ENCODE data around the gene KIR3DL3.
"Not testable (repeated sequence)": the region's sequence is repeated elsewhere in the genome, so short reads cannot be mapped to it uniquely, and the experiment has no call there.

Gene KIR3DL3

GRCh38 chr19:54731191-54731590 lies 6.9 kb downstream of the KIR3DL3 start:
- no peak for DNase-seq (ENCODE audit: low read depth, low spot score)

GRCh38 chr19:54738306-54738705 lies 14.1 kb downstream of the KIR3DL3 start, which contains the start of gene KIR2DL3:
Gene KIR2DL3 (plus strand): TSS chr19:54738513. CDS start chr19:54738546, 33 bp downstream.
- DNase-seq (ENCODE audit: low read depth, low spot score), result not testable (repeated sequence)

- DNase-seq (ENCODE audit: low read depth, low spot score), result no peak
Measured at GRCh38 chr19:54738715-54739114, 14.5 kb downstream of the KIR3DL3 start.

GRCh38 chr19:54739587-54740497 lies 15.6 kb downstream of the KIR3DL3 start:
- DNase-seq (ENCODE audit: low read depth, low spot score), result no peak

DNA sequence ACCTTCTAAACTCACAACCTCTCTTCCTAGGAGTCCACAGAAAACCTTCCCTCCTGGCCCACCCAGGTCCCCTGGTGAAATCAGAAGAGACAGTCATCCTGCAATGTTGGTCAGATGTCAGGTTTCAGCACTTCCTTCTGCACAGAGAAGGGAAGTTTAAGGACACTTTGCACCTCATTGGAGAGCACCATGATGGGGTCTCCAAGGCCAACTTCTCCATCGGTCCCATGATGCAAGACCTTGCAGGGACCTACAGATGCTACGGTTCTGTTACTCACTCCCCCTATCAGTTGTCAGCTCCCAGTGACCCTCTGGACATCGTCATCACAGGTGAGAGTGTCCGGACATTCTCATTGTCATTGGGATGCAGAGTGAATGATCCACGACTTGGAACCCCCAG lies 17.7 kb downstream of the KIR3DL3 start:
- DNase-seq (ENCODE audit: low read depth, low spot score), result not testable (repeated sequence)

DNA sequence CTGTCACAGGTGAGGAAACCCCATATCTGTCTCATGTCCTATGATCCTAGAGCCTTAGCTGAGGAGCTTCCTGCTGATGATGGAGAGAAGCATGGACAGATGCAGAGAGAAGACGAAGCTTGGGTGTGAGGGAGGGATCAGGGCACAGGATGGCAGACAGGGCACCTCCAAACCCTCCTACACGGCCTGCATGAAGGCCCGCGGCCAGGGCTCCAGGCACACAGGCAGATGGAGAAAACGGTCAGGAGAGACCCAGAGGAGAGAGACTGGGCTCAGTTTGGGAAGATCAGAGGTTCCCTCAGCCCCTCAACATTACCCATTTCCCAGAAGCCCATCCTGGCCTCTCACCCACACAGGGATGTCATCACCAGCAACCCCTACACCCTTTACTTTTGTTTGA lies 19.8 kb downstream of the KIR3DL3 start:
- not testable (repeated sequence) for DNase-seq (ENCODE audit: low read depth, low spot score)

- not testable (repeated sequence) for DNase-seq (ENCODE audit: low read depth, low spot score)
Measured at GRCh38 chr19:54747614-54748322, 23.5 kb downstream of the KIR3DL3 start.

DNA sequence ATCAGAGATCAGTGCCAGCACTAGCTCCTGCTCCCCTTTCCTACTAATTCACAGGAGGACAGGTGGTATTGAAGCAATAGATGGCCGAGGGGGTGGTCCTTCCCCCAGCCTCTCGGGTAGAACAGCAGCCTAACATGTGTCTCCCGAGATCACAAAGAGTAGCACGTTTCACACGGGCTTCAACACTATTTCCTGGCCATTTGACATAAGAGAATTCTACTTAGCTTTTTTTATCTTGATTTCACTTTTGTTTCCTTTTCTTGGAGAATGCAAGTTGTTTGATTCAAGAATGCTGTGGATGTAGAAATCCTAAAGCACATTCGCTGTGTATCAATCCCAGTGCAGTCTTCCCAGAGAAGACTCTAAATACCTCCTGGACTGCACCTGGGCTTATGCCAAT lies 26.0 kb downstream of the KIR3DL3 start:
- not testable (repeated sequence) for DNase-seq (ENCODE audit: low read depth, low spot score)

- not testable (repeated sequence) for DNase-seq (ENCODE audit: low read depth, low spot score)
Measured at GRCh38 chr19:54756204-54757110, 32.2 kb downstream of the KIR3DL3 start.

GRCh38 chr19:54758577-54758976 lies 34.3 kb downstream of the KIR3DL3 start:
- DNase-seq (ENCODE audit: low read depth, low spot score), result not testable (repeated sequence)

DNA sequence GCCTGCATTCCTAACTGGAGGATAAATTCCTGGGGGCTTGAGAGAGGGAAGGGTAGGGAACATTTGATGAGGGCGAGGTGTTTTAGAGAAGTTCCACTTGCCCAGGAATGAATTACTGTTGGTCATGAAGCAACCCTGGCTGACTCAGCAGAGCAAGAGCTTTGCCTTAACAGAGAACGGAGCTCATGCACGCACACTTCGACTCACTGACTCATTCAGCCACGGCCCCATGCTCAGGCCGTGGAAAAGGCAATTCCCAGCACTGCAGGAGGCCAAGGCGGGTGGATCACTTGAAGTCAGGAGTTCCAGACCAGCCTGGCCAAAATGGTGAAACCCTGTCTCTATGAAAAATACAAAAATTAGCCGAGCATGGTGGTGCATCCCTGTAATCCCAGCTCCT lies 40.0 kb downstream of the KIR3DL3 start:
- not testable (repeated sequence) for DNase-seq (ENCODE audit: low read depth, low spot score)

GRCh38 chr19:54766464-54766863 lies 42.2 kb downstream of the KIR3DL3 start:
- DNase-seq (ENCODE audit: low read depth, low spot score), result not testable (repeated sequence)

DNA sequence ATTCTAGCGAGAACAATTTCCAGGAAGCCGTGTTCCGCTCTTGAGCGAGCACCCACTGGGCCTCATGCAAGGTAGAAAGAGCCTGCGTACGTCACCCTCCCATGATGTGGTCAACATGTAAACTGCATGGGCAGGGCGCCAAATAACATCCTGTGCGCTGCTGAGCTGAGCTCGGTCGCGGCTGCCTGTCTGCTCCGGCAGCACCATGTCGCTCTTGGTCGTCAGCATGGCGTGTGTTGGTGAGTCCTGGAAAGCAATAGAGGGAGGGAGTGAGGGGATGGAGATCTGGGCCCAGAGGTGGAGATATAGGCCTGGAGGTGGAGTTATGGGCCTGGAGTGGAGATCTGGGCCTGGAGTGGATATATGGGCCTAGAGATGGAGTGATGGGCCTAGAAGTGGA lies 45.4 kb downstream of the KIR3DL3 start, which contains the start of gene KIR2DL1:
Gene KIR2DL1 (plus strand): TSS at position 148 of the 400 bp plus-strand sequence. CDS start 58 bp downstream, at position 206.
- not testable (repeated sequence) for DNase-seq (ENCODE audit: low read depth, low spot score)

DNA sequence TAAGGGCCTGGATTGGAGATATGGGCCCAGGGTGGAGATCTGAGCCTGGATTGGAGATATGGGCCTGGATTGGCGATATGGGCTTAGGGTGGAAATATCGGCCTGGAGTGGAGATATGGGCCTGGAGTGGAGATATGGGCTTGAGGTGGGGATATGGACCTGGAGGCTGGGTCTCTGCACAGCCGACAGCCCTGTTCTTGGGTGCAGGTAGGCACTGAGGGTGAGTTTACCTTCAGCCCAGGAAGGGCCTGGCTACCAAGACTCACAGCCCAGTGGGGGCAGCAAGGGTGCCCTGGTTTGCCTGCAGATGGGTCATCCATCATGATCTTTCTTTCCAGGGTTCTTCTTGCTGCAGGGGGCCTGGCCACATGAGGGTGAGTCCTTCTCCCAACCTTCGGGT lies 46.3 kb downstream of the KIR3DL3 start:
- DNase-seq (ENCODE audit: low read depth, low spot score), result not testable (repeated sequence)

DNA sequence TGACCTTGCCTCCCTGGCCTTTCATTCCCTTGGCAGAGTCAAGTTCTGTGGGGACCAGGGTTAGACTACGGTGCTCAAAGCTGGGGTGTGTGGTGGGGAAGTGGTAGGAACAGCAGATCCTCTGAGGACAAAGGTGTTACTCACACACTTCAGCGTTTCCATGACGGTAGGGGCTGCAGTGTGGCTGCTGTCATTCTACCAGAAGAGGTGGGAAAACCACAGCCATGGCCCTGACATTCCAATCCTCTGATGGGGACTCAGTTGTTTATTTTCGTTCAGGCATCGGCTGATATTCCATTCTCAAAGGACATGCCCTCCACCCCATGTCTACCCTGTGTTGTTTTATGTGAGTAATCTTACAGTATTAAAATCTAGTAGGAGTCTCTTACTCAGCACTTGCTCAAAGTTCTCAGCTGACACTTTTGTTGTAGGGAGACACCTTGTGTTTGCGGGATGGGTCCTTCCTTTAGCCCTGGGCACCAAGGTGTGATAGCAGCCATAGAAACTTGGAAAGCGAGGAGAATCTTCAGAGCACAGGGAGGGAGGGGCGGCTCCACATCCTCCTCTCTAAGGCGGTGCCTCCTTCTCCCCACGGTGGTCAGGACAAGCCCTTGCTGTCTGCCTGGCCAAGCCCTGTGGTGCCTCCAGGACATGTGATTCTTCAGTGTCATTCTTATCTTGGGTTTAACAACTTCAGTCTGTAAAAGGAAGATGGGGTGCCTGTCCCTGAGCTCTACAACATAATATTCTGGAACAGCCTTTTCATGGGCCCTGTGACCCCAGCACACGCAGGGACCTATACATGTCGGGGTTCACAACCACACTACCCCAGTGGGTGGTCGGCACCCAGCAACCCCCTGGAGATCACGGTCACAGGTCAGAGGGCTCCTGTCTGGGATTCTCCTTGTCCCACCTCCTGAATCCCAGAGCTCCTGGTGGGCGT lies 47.0 kb downstream of the KIR3DL3 start:
- DNase-seq (ENCODE audit: low read depth, low spot score), result not testable (repeated sequence)

DNA sequence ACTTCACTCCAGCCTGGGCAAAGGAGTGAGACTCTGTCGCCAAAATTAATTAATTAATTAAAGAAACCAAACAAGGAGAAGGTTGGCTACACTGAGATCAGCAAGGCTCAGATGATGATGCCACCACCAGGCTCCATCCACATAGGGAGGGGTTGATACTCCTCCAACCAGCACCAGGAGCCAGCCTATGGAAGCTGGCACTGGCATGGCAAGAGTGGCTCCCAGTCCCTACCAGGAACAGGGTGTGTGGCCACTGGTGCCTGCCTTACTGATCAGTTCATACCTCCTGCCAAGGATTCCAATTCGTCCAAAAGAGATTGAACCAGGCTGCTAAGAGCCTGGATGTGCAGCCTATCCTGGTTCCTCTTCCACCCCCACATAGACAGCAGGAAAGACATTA lies 48.4 kb downstream of the KIR3DL3 start:
- not testable (repeated sequence) for DNase-seq (ENCODE audit: low read depth, low spot score)

DNA sequence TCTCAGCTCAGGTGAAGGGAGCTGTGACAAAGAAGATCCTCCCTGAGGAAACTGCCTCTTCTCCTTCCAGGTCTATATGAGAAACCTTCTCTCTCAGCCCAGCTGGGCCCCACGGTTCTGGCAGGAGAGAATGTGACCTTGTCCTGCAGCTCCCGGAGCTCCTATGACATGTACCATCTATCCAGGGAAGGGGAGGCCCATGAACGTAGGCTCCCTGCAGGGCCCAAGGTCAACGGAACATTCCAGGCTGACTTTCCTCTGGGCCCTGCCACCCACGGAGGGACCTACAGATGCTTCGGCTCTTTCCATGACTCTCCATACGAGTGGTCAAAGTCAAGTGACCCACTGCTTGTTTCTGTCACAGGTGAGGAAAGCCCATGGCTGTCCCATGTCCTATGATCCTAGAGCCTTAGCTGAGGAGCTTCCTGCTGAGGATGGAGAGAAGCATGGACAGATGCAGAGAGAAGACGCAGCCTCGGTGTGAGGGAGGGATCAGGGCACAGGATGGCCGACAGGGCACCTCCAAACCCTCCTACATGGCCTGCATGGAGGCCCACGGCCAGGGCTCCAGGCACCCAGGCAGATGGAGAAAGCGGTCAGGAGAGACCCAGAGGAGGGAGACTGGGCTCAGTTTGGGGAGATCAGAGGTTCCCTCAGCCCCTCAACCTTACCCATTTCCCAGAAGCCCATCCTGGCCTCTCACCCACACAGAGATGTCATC lies 51.0 kb downstream of the KIR3DL3 start:
- not testable (repeated sequence) for DNase-seq (ENCODE audit: low read depth, low spot score)

DNA sequence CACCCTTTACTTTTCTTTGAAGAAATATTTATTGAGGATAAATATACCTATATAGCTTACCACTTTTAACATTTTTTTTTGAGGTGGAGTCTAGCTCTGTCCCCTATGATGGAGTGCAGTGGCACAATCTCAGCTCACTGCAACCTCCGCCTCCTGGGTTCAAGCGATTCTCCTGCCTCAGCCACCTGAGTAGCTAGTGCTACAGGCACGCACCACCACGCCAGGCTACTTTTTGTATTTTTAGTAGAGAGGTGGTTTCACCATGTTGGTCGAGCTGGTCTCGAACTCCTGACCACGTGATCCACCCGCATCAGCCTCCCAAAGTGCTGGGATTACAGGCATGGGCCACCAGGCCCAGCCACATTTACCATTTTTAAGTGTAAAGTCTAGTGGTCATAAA lies 51.6 kb downstream of the KIR3DL3 start:
- DNase-seq (ENCODE audit: low read depth, low spot score), result not testable (repeated sequence)

DNA sequence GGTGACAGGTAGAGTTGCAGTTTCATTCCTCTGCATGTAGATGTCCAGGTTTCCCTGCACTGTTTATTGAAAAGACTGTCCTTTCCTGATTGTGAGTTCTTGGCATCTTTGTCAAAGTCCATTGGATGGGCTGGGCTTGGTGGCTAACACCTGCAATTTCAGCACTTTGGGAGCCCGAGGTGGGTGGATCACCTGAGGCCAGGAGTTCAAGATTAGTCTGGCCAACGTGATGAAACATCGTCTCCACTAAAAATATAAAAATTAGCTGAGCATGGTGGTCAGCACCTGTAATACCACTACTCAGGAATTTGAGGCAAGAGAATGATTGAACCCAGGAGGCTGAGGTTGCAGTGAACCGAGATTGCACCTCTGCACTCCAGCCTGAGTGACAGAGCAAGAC lies 53.6 kb downstream of the KIR3DL3 start:
- DNase-seq (ENCODE audit: low read depth, low spot score), result not testable (repeated sequence)
